ENCODE measurements around the gene DUSP8.
"Not testable (repeated sequence)": the region's sequence is repeated elsewhere in the genome, so short reads cannot be mapped to it uniquely, and the experiment has no call there.

- TF ChIP-seq CTCF (IDR thresholded peaks at IDR 0.05); REST (IDR thresholded peaks at IDR 0.05); POLR2A (IDR thresholded peaks at IDR 0.05; ENCODE audit: low read length); CBX8 (IDR thresholded peaks at IDR 0.05); EP300 (IDR thresholded peaks at IDR 0.05); MAX (IDR thresholded peaks at IDR 0.05); SREBF2 (IDR thresholded peaks at IDR 0.05); CBX2 (IDR thresholded peaks at IDR 0.05; ENCODE audit: borderline replicate concordance, low read depth); ZC3H11A (IDR thresholded peaks at IDR 0.05); PHF8 (IDR thresholded peaks at IDR 0.05; ENCODE audit: borderline replicate concordance, low read depth); RCOR1 (IDR thresholded peaks at IDR 0.05; ENCODE audit: low read depth, low read length); KDM5A (IDR thresholded peaks at IDR 0.05): not testable (repeated sequence)
Observed at GRCh38 chr11:1605923-1606322, 33.9 kb upstream of the DUSP8 start.

All from A549 (cell line).